NOMO-1 (cell line): ENCODE measurements around the gene DIP2C.
"Not testable (repeated sequence)": the region's sequence is repeated elsewhere in the genome, so short reads cannot be mapped to it uniquely, and the experiment has no call there.

Source experiments
- DNase-seq, 2 experiments: peaks; one replicate each; lab custom pipeline; 2025; ENCODE audit not compliant: unreplicated experiment in 2 of 2; lab: John Stamatoyannopoulos, UW

The DIP2C gene

GRCh38 chr10:490256-490655 lies 199.2 kb downstream of the DIP2C start:
- DNase-seq: no peak

- no peak for DNase-seq
Observed at GRCh38 chr10:489330-489729, 200.1 kb downstream of the DIP2C start.

- no peak for DNase-seq
Observed at GRCh38 chr10:488933-489215, 200.6 kb downstream of the DIP2C start.

GRCh38 chr10:488081-488932 lies 201.2 kb downstream of the DIP2C start:
- DNase-seq: no peak

- DNase-seq: no peak
Observed at GRCh38 chr10:486666-487322, 202.7 kb downstream of the DIP2C start.

GRCh38 chr10:486206-486605 lies 203.3 kb downstream of the DIP2C start:
- DNase-seq: no peak

- DNase-seq: no peak
Observed at GRCh38 chr10:485776-486175, 203.7 kb downstream of the DIP2C start.

- no peak for DNase-seq
Observed at GRCh38 chr10:484925-485661, 204.4 kb downstream of the DIP2C start.

GRCh38 chr10:484441-484924 lies 205.0 kb downstream of the DIP2C start:
- DNase-seq: no peak

GRCh38 chr10:483261-483660 lies 206.2 kb downstream of the DIP2C start:
- DNase-seq: no peak

GRCh38 chr10:482848-483247 lies 206.6 kb downstream of the DIP2C start:
- DNase-seq: no peak

GRCh38 chr10:482051-482501 lies 207.4 kb downstream of the DIP2C start:
- DNase-seq: no peak

- no peak for DNase-seq
Observed at GRCh38 chr10:481628-482027, 207.8 kb downstream of the DIP2C start.

- DNase-seq: no peak
Observed at GRCh38 chr10:480928-481552, 208.4 kb downstream of the DIP2C start.

- no peak for DNase-seq
Observed at GRCh38 chr10:480498-480927, 209.0 kb downstream of the DIP2C start.

- DNase-seq: not testable (repeated sequence)
Observed at GRCh38 chr10:479706-480497, 209.6 kb downstream of the DIP2C start.

- no peak for DNase-seq
Observed at GRCh38 chr10:478471-479245, 210.8 kb downstream of the DIP2C start.

GRCh38 chr10:477620-478019 lies 211.8 kb downstream of the DIP2C start:
- no peak for DNase-seq

GRCh38 chr10:476455-476780 lies 213.1 kb downstream of the DIP2C start:
- no peak for DNase-seq
